NK-92 (cell line): ENCODE results near the gene IL22RA2.
A peak's percentile ranks its signal among the peaks of the same experiment; 100 is the strongest.
"Not testable (repeated sequence)": the region's sequence is repeated elsewhere in the genome, so short reads cannot be mapped to it uniquely, and the experiment has no call there.

Experiments used
- DNase-seq: peaks from one replicate; lab custom pipeline; 2025; ENCODE audit not compliant: unreplicated experiment; lab: John Stamatoyannopoulos, UW

The IL22RA2 gene

GRCh38 chr6:137173501-137173900, at the start of gene IL22RA2:
TSS of gene IL22RA2 (minus strand) at chr6:137173644. CDS start at chr6:137161749, 11,895 bp downstream.
- DNase-seq, result no peak

- no peak for DNase-seq
Observed at GRCh38 chr6:137222381-137222780, 48.9 kb upstream of the IL22RA2 start.

GRCh38 chr6:137219664-137220252, 46.3 kb upstream of the IL22RA2 start:
- no peak for DNase-seq

GRCh38 chr6:137218917-137219663, 45.6 kb upstream of the IL22RA2 start, which contains the start of gene IFNGR1:
TSS of gene IFNGR1 (minus strand) at chr6:137219385. CDS start at chr6:137219327, 58 bp downstream.
- peak; percentile 76 for DNase-seq

- DNase-seq, result no peak
Observed at GRCh38 chr6:137218473-137218916, 45.1 kb upstream of the IL22RA2 start.

- no peak for DNase-seq
Observed at GRCh38 chr6:137217801-137218472, 44.5 kb upstream of the IL22RA2 start.

GRCh38 chr6:137216875-137217553, 43.6 kb upstream of the IL22RA2 start:
- no peak for DNase-seq

- no peak for DNase-seq
Observed at GRCh38 chr6:137216106-137216505, 42.7 kb upstream of the IL22RA2 start.

- DNase-seq, result not testable (repeated sequence)
Observed at GRCh38 chr6:137215630-137216029, 42.2 kb upstream of the IL22RA2 start.

- DNase-seq, result no peak
Observed at GRCh38 chr6:137214931-137215330, 41.5 kb upstream of the IL22RA2 start.

- no peak for DNase-seq
Observed at GRCh38 chr6:137213813-137214212, 40.4 kb upstream of the IL22RA2 start.

GRCh38 chr6:137213331-137213740, 39.9 kb upstream of the IL22RA2 start:
- no peak for DNase-seq

GRCh38 chr6:137211910-137212309, 38.5 kb upstream of the IL22RA2 start:
- no peak for DNase-seq

- no peak for DNase-seq
Observed at GRCh38 chr6:137210903-137211302, 37.5 kb upstream of the IL22RA2 start.

GRCh38 chr6:137208279-137208678, 34.8 kb upstream of the IL22RA2 start:
- no peak for DNase-seq

GRCh38 chr6:137207457-137207856, 34.0 kb upstream of the IL22RA2 start:
- not testable (repeated sequence) for DNase-seq

GRCh38 chr6:137206577-137206976, 33.1 kb upstream of the IL22RA2 start:
- no peak for DNase-seq

- DNase-seq, result no peak
Observed at GRCh38 chr6:137203256-137203655, 29.8 kb upstream of the IL22RA2 start.

GRCh38 chr6:137202078-137202477, 28.6 kb upstream of the IL22RA2 start:
- DNase-seq, result no peak

GRCh38 chr6:137201006-137201405, 27.6 kb upstream of the IL22RA2 start:
- no peak for DNase-seq

GRCh38 chr6:137200288-137200687, 26.8 kb upstream of the IL22RA2 start:
- DNase-seq, result no peak
